BE2C (cell line): Measurements from ENCODE around the gene MON1B.
A peak's percentile ranks its signal among the peaks of the same experiment; 100 is the strongest.

Experiments used
- DNase-seq: peaks from one replicate; pipeline ENCODE4 v3.0.0-alpha.2; 2020
- H3K27me3 ChIP-seq: fragments of 250-450 bp; sonication (Bioruptor Pico); 2 replicates; pipeline ENCODE4 v1.5.1; 2020; ENCODE audit warnings: mild to moderate bottlenecking
- H3K36me3 ChIP-seq: fragments of 250-450 bp; sonication (Bioruptor Pico); 2 replicates; pipeline ENCODE4 v1.5.1; 2020; ENCODE audit warnings: mild to moderate bottlenecking
- H3K4me1 ChIP-seq: fragments of 250-450 bp; sonication (Bioruptor Pico); 2 replicates; pipeline ENCODE4 v1.5.1; 2020
- H3K4me3 ChIP-seq: 2 replicates; pipeline ENCODE4 v1.5.1; 2011; ENCODE audit warnings: low read depth, low read length
- H3K9me3 ChIP-seq: fragments of 250-450 bp; sonication (Bioruptor Pico); 2 replicates; pipeline ENCODE4 v1.5.1; 2020
- CTCF ChIP-seq: IDR thresholded peaks from 2 replicates; pipeline ENCODE4 v1.5.1; 2012; ENCODE audit warnings: mild to moderate bottlenecking, low read depth, low read length

MON1B gene

GRCh38 chr16:77211880-77212740 is 21.1 kb downstream of the MON1B start:
- H3K4me1 ChIP-seq, result no peaks in the 10 kb centered on the region
- H3K4me3 ChIP-seq, result peak overlapping the region; percentile 49
- no peaks in the 10 kb centered on the region for H3K36me3 ChIP-seq
- no peaks in the 10 kb centered on the region for H3K27me3 ChIP-seq
- peak; percentile 77 for DNase-seq
- no peak for TF ChIP-seq CTCF
- H3K9me3 ChIP-seq, result no peaks in the 10 kb centered on the region

GRCh38 chr16:77212741-77213541 is 22.0 kb downstream of the MON1B start:
- Histone ChIP-seq H3K4me1 (no peaks in the 10 kb centered on the region), H3K36me3 (no peaks in the 10 kb centered on the region), H3K27me3 (no peaks in the 10 kb centered on the region), H3K4me3 (peak overlapping the region; percentile 49), H3K9me3 (no peaks in the 10 kb centered on the region)
- peak; percentile 63 for DNase-seq
- TF ChIP-seq CTCF, result no peak

GRCh38 chr16:77213542-77214106 is 22.6 kb downstream of the MON1B start:
- Histone ChIP-seq H3K27me3 (no peaks in the 10 kb centered on the region), H3K4me3 (no peak overlapping the region), H3K9me3 (no peaks in the 10 kb centered on the region), H3K4me1 (no peaks in the 10 kb centered on the region), H3K36me3 (no peaks in the 10 kb centered on the region)
- no peak for TF ChIP-seq CTCF
- DNase-seq, result peak; percentile 64

GRCh38 chr16:77214411-77215138 is 23.6 kb downstream of the MON1B start:
- Histone ChIP-seq H3K4me3 (no peak overlapping the region), H3K27me3 (no peaks in the 10 kb centered on the region), H3K4me1 (no peaks in the 10 kb centered on the region), H3K36me3 (no peaks in the 10 kb centered on the region), H3K9me3 (no peaks in the 10 kb centered on the region)
- no peak for DNase-seq
- no peak for TF ChIP-seq CTCF

- Histone ChIP-seq H3K36me3 (no peaks in the 10 kb centered on the region), H3K4me3 (no peak overlapping the region), H3K9me3 (no peaks in the 10 kb centered on the region), H3K27me3 (no peaks in the 10 kb centered on the region; the same call in 1 of the 2 replicates), H3K4me1 (no peaks in the 10 kb centered on the region)
- DNase-seq, result no peak
- TF ChIP-seq CTCF, result no peak
These were observed 28.4 kb downstream of the MON1B start for GRCh38 chr16:77219437-77219836.
